Lower leg skin (tissue), 3 donors: Measurements from ENCODE around the gene TBC1D24.

Source experiments
- POLR2A ChIP-seq, 2 donors: fragments of 450-650 bp; IDR thresholded peaks; one replicate each; pipeline ENCODE4 v1.6.1; 2016 to 2017; ENCODE audit warnings: antibody characterized with exemption in 2 of 2, mild to moderate bottlenecking in 1 of 2, moderate library complexity in 1 of 2
- TF ChIP-seq, protein P1 (sequence below), 3 donors: fragments of 450-650 bp; IDR thresholded peaks; one replicate each; pipeline ENCODE4 v1.5.1; 2016; ENCODE audit warnings: antibody characterized with exemption in 3 of 3, mild to moderate bottlenecking in 3 of 3, moderate library complexity in 2 of 3

DNA sequence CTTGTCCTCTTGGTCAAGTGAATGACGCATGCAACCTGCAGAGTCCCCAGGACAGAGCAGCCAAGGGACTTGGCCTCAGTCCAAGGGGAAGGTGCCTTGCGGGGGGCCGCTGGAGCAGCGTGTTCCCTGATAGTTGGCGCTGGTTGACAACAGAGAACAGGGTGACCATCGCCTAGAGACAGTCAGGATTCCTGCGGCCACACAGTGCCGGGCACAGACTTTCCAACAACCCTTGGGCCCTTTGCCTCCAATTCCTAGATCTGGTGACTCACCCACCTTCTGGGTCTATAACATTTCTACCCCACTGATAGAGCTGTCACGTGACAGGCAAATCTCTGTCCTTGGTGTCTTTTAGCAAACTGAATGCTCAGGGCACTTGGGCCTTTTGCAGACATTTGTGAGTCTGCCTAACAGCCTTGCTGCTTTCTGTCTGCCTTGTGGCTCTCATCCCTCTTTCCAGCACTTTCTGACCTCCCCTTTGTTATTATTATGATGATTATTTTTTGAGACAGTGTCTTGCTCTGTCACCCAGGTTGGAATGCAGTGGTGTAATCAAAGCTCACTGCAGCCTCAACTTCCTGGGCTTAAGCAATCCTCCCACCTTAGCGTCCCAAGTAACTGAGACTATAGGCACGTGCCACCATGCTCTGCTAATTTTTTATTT lies 26.9 kb upstream of the TBC1D24 start:
- TF ChIP-seq, protein P1, sequence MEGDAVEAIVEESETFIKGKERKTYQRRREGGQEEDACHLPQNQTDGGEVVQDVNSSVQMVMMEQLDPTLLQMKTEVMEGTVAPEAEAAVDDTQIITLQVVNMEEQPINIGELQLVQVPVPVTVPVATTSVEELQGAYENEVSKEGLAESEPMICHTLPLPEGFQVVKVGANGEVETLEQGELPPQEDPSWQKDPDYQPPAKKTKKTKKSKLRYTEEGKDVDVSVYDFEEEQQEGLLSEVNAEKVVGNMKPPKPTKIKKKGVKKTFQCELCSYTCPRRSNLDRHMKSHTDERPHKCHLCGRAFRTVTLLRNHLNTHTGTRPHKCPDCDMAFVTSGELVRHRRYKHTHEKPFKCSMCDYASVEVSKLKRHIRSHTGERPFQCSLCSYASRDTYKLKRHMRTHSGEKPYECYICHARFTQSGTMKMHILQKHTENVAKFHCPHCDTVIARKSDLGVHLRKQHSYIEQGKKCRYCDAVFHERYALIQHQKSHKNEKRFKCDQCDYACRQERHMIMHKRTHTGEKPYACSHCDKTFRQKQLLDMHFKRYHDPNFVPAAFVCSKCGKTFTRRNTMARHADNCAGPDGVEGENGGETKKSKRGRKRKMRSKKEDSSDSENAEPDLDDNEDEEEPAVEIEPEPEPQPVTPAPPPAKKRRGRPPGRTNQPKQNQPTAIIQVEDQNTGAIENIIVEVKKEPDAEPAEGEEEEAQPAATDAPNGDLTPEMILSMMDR (IDR thresholded peaks at IDR 0.05), result no peak
- TF ChIP-seq POLR2A (IDR thresholded peaks at IDR 0.05), result no peak
